HepG2 (cell line): ENCODE results near the gene GDF11. TPM values are rescaled to one million over a fixed set of nuclear protein-coding genes. Genes with fewer than 3 reads are reported as not detected.

Experiments
- CENPT ChIP-seq: sonication (generic); formaldehyde crosslinking; IDR thresholded peaks from 2 replicates; pipeline ENCODE4 v1.8.0; 2022; ENCODE audit warnings: low read depth, mild to moderate bottlenecking, moderate library complexity, missing genetic modification reagents
- FOXK1 ChIP-seq: sonication (generic); formaldehyde crosslinking; IDR thresholded peaks from 2 replicates; pipeline ENCODE4 v1.4.0; 2020; ENCODE audit warnings: low read depth, missing genetic modification reagents, borderline replicate concordance
- JUND ChIP-seq: sonication (generic); formaldehyde crosslinking; IDR thresholded peaks from 2 replicates; pipeline ENCODE4 v1.8.0; 2022; ENCODE audit warnings: mild to moderate bottlenecking, missing genetic modification reagents
- MED13 ChIP-seq: sonication (generic); formaldehyde crosslinking; IDR thresholded peaks from 2 replicates; pipeline ENCODE4 v1.5.0; 2020; ENCODE audit warnings: missing genetic modification reagents
- MNT ChIP-seq: fragments of 450-650 bp; IDR thresholded peaks from 2 replicates; pipeline ENCODE4 v1.6.1; 2016
- MXD1 ChIP-seq: sonication (generic); formaldehyde crosslinking; IDR thresholded peaks from 2 replicates; pipeline ENCODE4 v1.4.0; 2020; ENCODE audit warnings: mild to moderate bottlenecking, missing genetic modification reagents
- NR2F2 ChIP-seq: IDR thresholded peaks from 2 replicates; pipeline ENCODE4 v1.6.1; 2012; ENCODE audit warnings: low read depth, inconsistent platforms, borderline replicate concordance
- PHB2 ChIP-seq: fragments of 450-650 bp; IDR thresholded peaks from 2 replicates; pipeline ENCODE4 v1.6.1; 2018; ENCODE audit not compliant: partially characterized antibody
- POLR2AphosphoS5 ChIP-seq: IDR thresholded peaks from 2 replicates; pipeline ENCODE4 v1.6.1; 2012; ENCODE audit warnings: low read depth, low read length
- PRMT3 ChIP-seq: sonication (generic); formaldehyde crosslinking; IDR thresholded peaks from 2 replicates; pipeline ENCODE4 v1.8.1; 2022; ENCODE audit warnings: low read depth, mild to moderate bottlenecking, moderate library complexity, missing genetic modification reagents, borderline replicate concordance
- TIGD3 ChIP-seq: sonication (generic); formaldehyde crosslinking; IDR thresholded peaks from 2 replicates; pipeline ENCODE4 v1.5.1; 2020; ENCODE audit warnings: mild to moderate bottlenecking, missing genetic modification reagents, borderline replicate concordance
- XRCC5 ChIP-seq: fragments of 200-400 bp; formaldehyde crosslinking; optimal IDR thresholded peaks from 2 replicates; pipeline ENCODE3; 2017; ENCODE audit warnings: mild to moderate bottlenecking, low read length
- YEATS4 ChIP-seq: sonication (generic); formaldehyde crosslinking; IDR thresholded peaks from 2 replicates; pipeline ENCODE4 v1.4.0; 2020; ENCODE audit warnings: missing genetic modification reagents, borderline replicate concordance
- ZBTB33 ChIP-seq: sonication (generic); formaldehyde crosslinking; IDR thresholded peaks from 2 replicates; pipeline ENCODE4 v1.4.0; 2020; ENCODE audit warnings: missing genetic modification reagents
- ZNF33A ChIP-seq: sonication (generic); formaldehyde crosslinking; IDR thresholded peaks from 2 replicates; pipeline ENCODE4 v1.5.1; 2020; ENCODE audit warnings: missing genetic modification reagents, mild to moderate bottlenecking, moderate library complexity, borderline replicate concordance
- ZNF563 ChIP-seq: sonication (generic); formaldehyde crosslinking; IDR thresholded peaks from 2 replicates; pipeline ENCODE4 v1.8.0; 2022; ENCODE audit warnings: mild to moderate bottlenecking, moderate library complexity, missing genetic modification reagents
- ZNF609 ChIP-seq: sonication (generic); formaldehyde crosslinking; IDR thresholded peaks from 2 replicates; pipeline ENCODE4 v1.4.0; 2020; ENCODE audit warnings: mild to moderate bottlenecking, missing genetic modification reagents, borderline replicate concordance
- ZNF614 ChIP-seq: IDR thresholded peaks from 2 replicates; pipeline ENCODE4 v1.6.1; 2018; ENCODE audit warnings: missing biosample characterization, missing genetic modification reagents, inconsistent platforms, borderline replicate concordance
- polyA plus RNA-seq, 8 experiments: library from polyadenylated mRNA; depleted of rRNA in 3 of 8; stranded (reverse) in 7 of 8; unstranded in 1 of 8; fragments of >200 nt; fragmentation: Illumina TruSeq in 4 of 8; extraction: Trizol in 4 of 8; gene quantifications; 2 replicates each; pipeline versions ENCODE4 v1.2.1 to v1.2.3, GENCODE V29; 2011 to 2016; ENCODE audit warnings: low read depth in 4 of 8, missing spikeins in 1 of 8, mixed read lengths in 1 of 8; ENCODE audit not compliant: insufficient read depth in 1 of 8
- total RNA-seq, 5 experiments: library from RNA; depleted of rRNA; stranded (reverse); fragments of >200 nt; fragmentation: Illumina TruSeq; extraction: Trizol; gene quantifications; 2 replicates each; pipeline ENCODE4 v1.2.3, GENCODE V29; 2016; ENCODE audit warnings: low read depth in 1 of 5

The GDF11 gene
- total and polyA plus RNA-seq, 2 of the 13 experiments (the other 11 are each of a cell fraction or from before 2014, with no cell fraction given): 0.63 to 1.5 TPM

GRCh38 chr12:55728939-55729818, 13.7 kb upstream of the GDF11 start, which contains the start of gene CD63 (continued):
- peak; percentile 47; the same call in 1 of the 2 replicates for TF ChIP-seq MED13 (CRISPR knock-in tag)
- TF ChIP-seq MNT: peak; percentile 64
- peak; percentile 55 for TF ChIP-seq POLR2AphosphoS5
- TF ChIP-seq PRMT3: no peak
- peak; percentile 91 for TF ChIP-seq MXD1 (CRISPR knock-in tag)
- TF ChIP-seq ZNF563 (CRISPR knock-in tag): peak; percentile 73
- no peak for TF ChIP-seq CENPT (CRISPR knock-in tag)
- TF ChIP-seq ZNF614 (CRISPR knock-in tag): 0 out of 2 replicates have a peak, but pooled peaks have one; percentile 16
- TF ChIP-seq PHB2: no peak
- TF ChIP-seq ZBTB33 (CRISPR knock-in tag): no peak
- peak; percentile 49; the same call in 1 of the 2 replicates for TF ChIP-seq FOXK1 (CRISPR knock-in tag)
- peak; percentile 75; the same call in 1 of the 2 replicates for TF ChIP-seq YEATS4 (CRISPR knock-in tag)
- TF ChIP-seq NR2F2: peak; percentile 26; the same call in 1 of the 2 replicates
- no peak for TF ChIP-seq TIGD3 (CRISPR knock-in tag)
- no peak for TF ChIP-seq ZNF33A (CRISPR knock-in tag)
- TF ChIP-seq JUND: no peak
- TF ChIP-seq ZNF609 (CRISPR knock-in tag): no peak
- TF ChIP-seq XRCC5: no peak
